H1 (cell line): ENCODE results near the gene CEP128. TPM values are rescaled to one million over a fixed set of nuclear protein-coding genes. Genes with fewer than 3 reads are reported as not detected.

Experiments used
- CBX5 ChIP-seq: fragments of 300-800, 300-1000 bp; sonication (generic); IDR thresholded peaks from 2 replicates; pipeline ENCODE4 v1.7.1; 2016; ENCODE audit warnings: antibody characterized with exemption, low read length, low read depth
- HDAC6 ChIP-seq: IDR thresholded peaks from one replicate; pipeline ENCODE4 v1.7.1; 2012; ENCODE audit warnings: low read depth, mild to moderate bottlenecking, inconsistent platforms, low read length, moderate library complexity
- JUN ChIP-seq: IDR thresholded peaks from 2 replicates; pipeline ENCODE4 v1.6.1; 2011; ENCODE audit warnings: low read depth, mild to moderate bottlenecking, improper control_type of control experiment, low read length
- RXRA ChIP-seq: IDR thresholded peaks from 2 replicates; pipeline ENCODE4 v1.6.1; 2011; ENCODE audit warnings: low read depth, mild to moderate bottlenecking, low read length, moderate library complexity; ENCODE audit not compliant: insufficient read depth
- SP1 ChIP-seq: IDR thresholded peaks from 2 replicates; pipeline ENCODE4 v1.6.1; 2011; ENCODE audit warnings: low read depth, low read length
- polyA plus RNA-seq, 7 experiments: library from polyadenylated mRNA; depleted of rRNA in 3 of 7; stranded (reverse) in 5 of 7; unstranded in 2 of 7; fragments of >200 nt in 5 of 7; fragments of 200-250 nt in 2 of 7; gene quantifications; 1 replicate in 5 of 7; 2 replicates in 1 of 7; 4 replicates in 1 of 7; pipeline versions ENCODE4 v1.2.1 to v1.2.3, GENCODE V29; 2011 to 2013; ENCODE audit warnings: missing spikeins in 2 of 7, mixed read lengths in 2 of 7
- total RNA-seq: library from RNA; stranded (reverse); fragmentation: NEBNext Ultra II Directional; extraction: Animal tissue kit (Norgen Biotek cat#: 25700); gene quantifications from 2 replicates; pipeline ENCODE4 v1.2.1, GENCODE V29; 2021
- TF ChIP-seq, protein P1 (sequence below), 3 experiments: IDR thresholded peaks; 1 replicate in 2 of 3; 2 replicates in 1 of 3; pipeline versions ENCODE4 v1.5.1 to v1.6.1; 2011; ENCODE audit warnings: low read length in 3 of 3, mild to moderate bottlenecking in 3 of 3, inconsistent platforms in 2 of 3, low read depth in 1 of 3, moderate library complexity in 1 of 3; ENCODE audit not compliant: insufficient read depth in 1 of 3; ENCODE audit errors: control extremely low read depth in 1 of 3
- TF ChIP-seq, protein P2 (sequence below): IDR thresholded peaks from 2 replicates; pipeline ENCODE4 v1.6.1; 2012; ENCODE audit warnings: low read length, inconsistent platforms

The CEP128 gene
- total and polyA plus RNA-seq, 2 of the 8 experiments (the other 6 are each of a cell fraction or from before 2014, with no cell fraction given) = 1.9 to 17.0 TPM

DNA sequence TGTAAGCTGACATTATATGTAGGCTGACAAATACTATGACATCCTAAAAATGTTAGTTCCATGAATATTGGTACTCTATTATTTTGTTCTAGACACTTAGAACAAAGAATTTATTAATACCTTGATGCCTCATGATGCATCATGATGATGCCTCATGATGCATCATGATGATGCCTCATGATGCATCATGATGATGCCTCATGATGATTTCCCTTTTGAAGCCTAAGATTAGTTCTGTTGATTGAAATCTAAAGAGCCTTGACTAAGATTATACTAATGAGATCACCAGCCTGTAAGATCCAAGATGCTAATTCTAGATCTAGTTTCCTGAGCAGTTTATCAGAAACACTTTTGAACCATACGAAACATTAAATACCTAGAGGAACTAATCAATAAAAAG lies 4.6 kb upstream of the CEP128 start (continued):
- TF ChIP-seq, protein P1, sequence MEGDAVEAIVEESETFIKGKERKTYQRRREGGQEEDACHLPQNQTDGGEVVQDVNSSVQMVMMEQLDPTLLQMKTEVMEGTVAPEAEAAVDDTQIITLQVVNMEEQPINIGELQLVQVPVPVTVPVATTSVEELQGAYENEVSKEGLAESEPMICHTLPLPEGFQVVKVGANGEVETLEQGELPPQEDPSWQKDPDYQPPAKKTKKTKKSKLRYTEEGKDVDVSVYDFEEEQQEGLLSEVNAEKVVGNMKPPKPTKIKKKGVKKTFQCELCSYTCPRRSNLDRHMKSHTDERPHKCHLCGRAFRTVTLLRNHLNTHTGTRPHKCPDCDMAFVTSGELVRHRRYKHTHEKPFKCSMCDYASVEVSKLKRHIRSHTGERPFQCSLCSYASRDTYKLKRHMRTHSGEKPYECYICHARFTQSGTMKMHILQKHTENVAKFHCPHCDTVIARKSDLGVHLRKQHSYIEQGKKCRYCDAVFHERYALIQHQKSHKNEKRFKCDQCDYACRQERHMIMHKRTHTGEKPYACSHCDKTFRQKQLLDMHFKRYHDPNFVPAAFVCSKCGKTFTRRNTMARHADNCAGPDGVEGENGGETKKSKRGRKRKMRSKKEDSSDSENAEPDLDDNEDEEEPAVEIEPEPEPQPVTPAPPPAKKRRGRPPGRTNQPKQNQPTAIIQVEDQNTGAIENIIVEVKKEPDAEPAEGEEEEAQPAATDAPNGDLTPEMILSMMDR (IDR thresholded peaks at IDR 0.05; ENCODE audit: control extremely low read depth in 1 of 3, insufficient read depth in 1 of 3, low read depth in 1 of 3, low read length in 3 of 3) = no peak
- TF ChIP-seq HDAC6 (no peak), JUN (no peak), SP1 (no peak), CBX5 (no peak), RXRA (no peak)
- TF ChIP-seq, protein P2, sequence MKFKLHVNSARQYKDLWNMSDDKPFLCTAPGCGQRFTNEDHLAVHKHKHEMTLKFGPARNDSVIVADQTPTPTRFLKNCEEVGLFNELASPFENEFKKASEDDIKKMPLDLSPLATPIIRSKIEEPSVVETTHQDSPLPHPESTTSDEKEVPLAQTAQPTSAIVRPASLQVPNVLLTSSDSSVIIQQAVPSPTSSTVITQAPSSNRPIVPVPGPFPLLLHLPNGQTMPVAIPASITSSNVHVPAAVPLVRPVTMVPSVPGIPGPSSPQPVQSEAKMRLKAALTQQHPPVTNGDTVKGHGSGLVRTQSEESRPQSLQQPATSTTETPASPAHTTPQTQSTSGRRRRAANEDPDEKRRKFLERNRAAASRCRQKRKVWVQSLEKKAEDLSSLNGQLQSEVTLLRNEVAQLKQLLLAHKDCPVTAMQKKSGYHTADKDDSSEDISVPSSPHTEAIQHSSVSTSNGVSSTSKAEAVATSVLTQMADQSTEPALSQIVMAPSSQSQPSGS = no peak
